Forelimb muscle (tissue), 1 donor: ENCODE measurements around the gene LYRM9. TPM values are rescaled to one million over a fixed set of nuclear protein-coding genes. Genes with fewer than 3 reads are reported as not detected.
"Not testable (repeated sequence)": the region's sequence is repeated elsewhere in the genome, so short reads cannot be mapped to it uniquely, and the experiment has no call there.

Source experiments
- DNase-seq: peaks from one replicate; pipeline ENCODE4 v3.0.0-alpha.2; 2013; ENCODE audit warnings: low read depth
- polyA plus RNA-seq: library from polyadenylated mRNA; unstranded; fragments of 120-200 nt; gene quantifications from one replicate; pipeline ENCODE4 v1.2.1, GENCODE V29; 2013; ENCODE audit not compliant: insufficient read length

The LYRM9 gene
- 10.5 TPM for polyA plus RNA-seq

- DNase-seq: peak; percentile 58
These were observed at the start of gene LYRM9 for GRCh38 chr17:27892866-27893769. Gene LYRM9 (minus strand): TSS chr17:27893365. CDS start chr17:27882694, 10,671 bp downstream.

- DNase-seq: no peak
These were observed 47.6 kb upstream of the LYRM9 start for GRCh38 chr17:27940503-27941428.

GRCh38 chr17:27939474-27940465 is 46.6 kb upstream of the LYRM9 start:
- no peak for DNase-seq

GRCh38 chr17:27938864-27939263 is 45.7 kb upstream of the LYRM9 start:
- DNase-seq: no peak

- DNase-seq: no peak
These were observed 45.1 kb upstream of the LYRM9 start for GRCh38 chr17:27938241-27938640.

GRCh38 chr17:27937025-27937546 is 43.9 kb upstream of the LYRM9 start:
- DNase-seq: no peak

GRCh38 chr17:27930000-27930399 is 36.8 kb upstream of the LYRM9 start:
- no peak for DNase-seq

- DNase-seq: no peak
These were observed 35.4 kb upstream of the LYRM9 start for GRCh38 chr17:27928587-27928986.

- DNase-seq: no peak
These were observed 34.6 kb upstream of the LYRM9 start for GRCh38 chr17:27927781-27928180.

GRCh38 chr17:27921599-27921998 is 28.4 kb upstream of the LYRM9 start:
- no peak for DNase-seq

- DNase-seq: no peak
These were observed 27.9 kb upstream of the LYRM9 start for GRCh38 chr17:27921077-27921476.

GRCh38 chr17:27920569-27920968 is 27.4 kb upstream of the LYRM9 start:
- DNase-seq: no peak

- no peak for DNase-seq
These were observed 25.9 kb upstream of the LYRM9 start for GRCh38 chr17:27919079-27919478.

- no peak for DNase-seq
These were observed 25.3 kb upstream of the LYRM9 start for GRCh38 chr17:27918498-27918897.

GRCh38 chr17:27917000-27917399 is 23.8 kb upstream of the LYRM9 start:
- DNase-seq: no peak

- DNase-seq: no peak
These were observed 22.5 kb upstream of the LYRM9 start for GRCh38 chr17:27915709-27916108.

GRCh38 chr17:27914382-27914781 is 21.2 kb upstream of the LYRM9 start:
- no peak for DNase-seq

- no peak for DNase-seq
These were observed 19.8 kb upstream of the LYRM9 start for GRCh38 chr17:27912964-27913363.

GRCh38 chr17:27912299-27912698 is 19.1 kb upstream of the LYRM9 start:
- DNase-seq: not testable (repeated sequence)

GRCh38 chr17:27907976-27908558 is 14.9 kb upstream of the LYRM9 start:
- no peak for DNase-seq

GRCh38 chr17:27906623-27907022 is 13.5 kb upstream of the LYRM9 start:
- no peak for DNase-seq
